Neural progenitor cell (in vitro differentiated cells): ENCODE results near the gene SYTL3. TPM values are rescaled to one million over a fixed set of nuclear protein-coding genes. Genes with fewer than 3 reads are reported as not detected.

Experiments
- DNase-seq: peaks from one replicate; pipeline ENCODE4 v3.0.0-alpha.2; 2016; ENCODE audit warnings: low spot score
- H2AFZ ChIP-seq: fragments of 200-600 bp; sonication (generic); replicated peaks from 2 replicates; pipeline ENCODE4 v1.6.1; 2016; ENCODE audit warnings: antibody characterized with exemption
- H3F3A ChIP-seq: fragments of 200-600 bp; sonication (generic); 2 replicates; pipeline ENCODE4 v1.6.1; 2016; ENCODE audit warnings: antibody characterized with exemption, low read depth
- H3K27ac ChIP-seq: fragments of 200-600 bp; sonication (generic); 2 replicates; pipeline ENCODE4 v1.5.1; 2016; ENCODE audit warnings: mild to moderate bottlenecking
- H3K27me3 ChIP-seq: fragments of 200-600 bp; sonication (generic); 2 replicates; pipeline ENCODE4 v1.6.1; 2016; ENCODE audit warnings: mild to moderate bottlenecking, moderate library complexity
- H3K36me3 ChIP-seq: fragments of 200-600 bp; sonication (generic); 2 replicates; pipeline ENCODE4 v1.5.1; 2016
- H3K4me1 ChIP-seq: fragments of 200-600 bp; sonication (generic); 2 replicates; pipeline ENCODE4 v1.6.1; 2016; ENCODE audit warnings: mixed run types
- H3K4me2 ChIP-seq: fragments of 200-600 bp; sonication (generic); 2 replicates; pipeline ENCODE4 v1.6.1; 2016
- H3K4me3 ChIP-seq: fragments of 200-600 bp; sonication (generic); 2 replicates; pipeline ENCODE4 v1.5.1; 2016
- H3K79me2 ChIP-seq: fragments of 200-600 bp; sonication (generic); 2 replicates; pipeline ENCODE4 v1.6.1; 2016; ENCODE audit warnings: low read depth
- H3K9ac ChIP-seq: fragments of 200-600 bp; sonication (generic); 2 replicates; pipeline ENCODE4 v1.6.1; 2016
- H3K9me3 ChIP-seq: fragments of 200-600 bp; sonication (generic); 2 replicates; pipeline ENCODE4 v1.5.1; 2016; ENCODE audit warnings: low read depth
- H4K20me1 ChIP-seq: fragments of 200-600 bp; sonication (generic); 2 replicates; pipeline ENCODE4 v1.6.1; 2016; ENCODE audit warnings: low read depth
- H3K27ac Mint-ChIP-seq: 3 replicates; pipeline ENCODE4 v1.8.0; 2021; ENCODE audit warnings: mixed read lengths
- H3K27me3 Mint-ChIP-seq: 2 replicates; pipeline ENCODE4 v1.8.0; 2022; ENCODE audit warnings: low read depth, mild to moderate bottlenecking, inconsistent platforms, moderate library complexity, mixed read lengths; ENCODE audit not compliant: insufficient read depth
- H3K36me3 Mint-ChIP-seq: 3 replicates; pipeline ENCODE4 v1.8.0; 2021; ENCODE audit warnings: mixed read lengths
- H3K4me1 Mint-ChIP-seq: 3 replicates; pipeline ENCODE4 v1.8.0; 2021; ENCODE audit warnings: mixed read lengths
- H3K4me3 Mint-ChIP-seq: 3 replicates; pipeline ENCODE4 v1.8.0; 2021; ENCODE audit warnings: mild to moderate bottlenecking, moderate library complexity, mixed read lengths
- H3K9me3 Mint-ChIP-seq: 3 replicates; pipeline ENCODE4 v1.8.0; 2020; ENCODE audit warnings: mixed read lengths
- EZH2 ChIP-seq: fragments of 200-600 bp; sonication (generic); IDR thresholded peaks from 2 replicates; pipeline ENCODE4 v1.6.1; 2017; ENCODE audit warnings: antibody characterized with exemption, mild to moderate bottlenecking, moderate library complexity
- EZH2phosphoT487 ChIP-seq: fragments of 200-600 bp; sonication (generic); IDR thresholded peaks from 2 replicates; pipeline ENCODE4 v1.6.1; 2017; ENCODE audit warnings: antibody characterized with exemption
- total RNA-seq: library from RNA; depleted of rRNA; stranded (reverse); fragments of >200 nt; gene quantifications from 2 replicates; pipeline ENCODE4 v1.2.3, GENCODE V29; 2015; ENCODE audit warnings: low replicate concordance
- TF ChIP-seq, protein P1 (sequence below): fragments of 200-600 bp; sonication (generic); IDR thresholded peaks from 2 replicates; pipeline ENCODE4 v1.5.1; 2017; ENCODE audit warnings: antibody characterized with exemption, mild to moderate bottlenecking

SYTL3 gene
- total RNA-seq, 1 donor from 2014 or later, result not detected

GRCh38 chr6:158795516-158795915 is 145.7 kb downstream of the SYTL3 start:
- Histone ChIP-seq H3F3A (no peaks in the 10 kb centered on the region), H3K79me2 (peaks cover 99% of the 10 kb centered on the region), H3K4me3 (no peak overlapping the region), H3K4me1 (no peaks in the 10 kb centered on the region), H3K9me3 (no peaks in the 10 kb centered on the region), H3K27me3 (no peaks in the 10 kb centered on the region), H2AFZ (no peak overlapping the region), H3K36me3 (no peaks in the 10 kb centered on the region), H3K27ac (no peak overlapping the region), H4K20me1 (peaks cover 66% of the 10 kb centered on the region), H3K9ac (no peak overlapping the region), H3K4me2 (no peak overlapping the region)
- Mint-ChIP-seq H3K36me3 (peaks cover 14% of the 10 kb centered on the region), H3K4me1 (peaks cover 28% of the 10 kb centered on the region), H3K9me3 (no peaks in the 10 kb centered on the region), H3K27ac (no peak overlapping the region), H3K27me3 (peaks cover 4% of the 10 kb centered on the region), H3K4me3 (no peak overlapping the region)
- no peak for TF ChIP-seq EZH2
- TF ChIP-seq, protein P1, sequence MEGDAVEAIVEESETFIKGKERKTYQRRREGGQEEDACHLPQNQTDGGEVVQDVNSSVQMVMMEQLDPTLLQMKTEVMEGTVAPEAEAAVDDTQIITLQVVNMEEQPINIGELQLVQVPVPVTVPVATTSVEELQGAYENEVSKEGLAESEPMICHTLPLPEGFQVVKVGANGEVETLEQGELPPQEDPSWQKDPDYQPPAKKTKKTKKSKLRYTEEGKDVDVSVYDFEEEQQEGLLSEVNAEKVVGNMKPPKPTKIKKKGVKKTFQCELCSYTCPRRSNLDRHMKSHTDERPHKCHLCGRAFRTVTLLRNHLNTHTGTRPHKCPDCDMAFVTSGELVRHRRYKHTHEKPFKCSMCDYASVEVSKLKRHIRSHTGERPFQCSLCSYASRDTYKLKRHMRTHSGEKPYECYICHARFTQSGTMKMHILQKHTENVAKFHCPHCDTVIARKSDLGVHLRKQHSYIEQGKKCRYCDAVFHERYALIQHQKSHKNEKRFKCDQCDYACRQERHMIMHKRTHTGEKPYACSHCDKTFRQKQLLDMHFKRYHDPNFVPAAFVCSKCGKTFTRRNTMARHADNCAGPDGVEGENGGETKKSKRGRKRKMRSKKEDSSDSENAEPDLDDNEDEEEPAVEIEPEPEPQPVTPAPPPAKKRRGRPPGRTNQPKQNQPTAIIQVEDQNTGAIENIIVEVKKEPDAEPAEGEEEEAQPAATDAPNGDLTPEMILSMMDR, result no peak
- TF ChIP-seq EZH2phosphoT487, result no peak
- DNase-seq, result no peak

GRCh38 chr6:158796353-158796752 is 146.5 kb downstream of the SYTL3 start:
- H3K4me3 ChIP-seq, result no peak overlapping the region
- Mint-ChIP-seq H3K9me3 (no peaks in the 10 kb centered on the region), H3K27me3 (peaks cover 4% of the 10 kb centered on the region), H3K4me1 (peaks cover 22% of the 10 kb centered on the region), H3K27ac (no peak overlapping the region), H3K4me3 (no peak overlapping the region), H3K36me3 (peaks cover 11% of the 10 kb centered on the region)
- no peaks in the 10 kb centered on the region for H3K4me1 ChIP-seq
- TF ChIP-seq EZH2 (no peak), EZH2phosphoT487 (no peak)
- TF ChIP-seq, protein P1, result no peak
- DNase-seq, result no peak
- no peaks in the 10 kb centered on the region for H3K9me3 ChIP-seq
- H3K4me2 ChIP-seq, result no peak overlapping the region
- no peak overlapping the region for H3K9ac ChIP-seq
- H4K20me1 ChIP-seq, result peaks cover 71% of the 10 kb centered on the region
- H3K27me3 ChIP-seq, result no peaks in the 10 kb centered on the region
- no peak overlapping the region for H3K27ac ChIP-seq
- no peaks in the 10 kb centered on the region for H3K36me3 ChIP-seq
- no peak overlapping the region for H2AFZ ChIP-seq
- H3K79me2 ChIP-seq, result peaks cover 99% of the 10 kb centered on the region
- no peaks in the 10 kb centered on the region for H3F3A ChIP-seq

DNA sequence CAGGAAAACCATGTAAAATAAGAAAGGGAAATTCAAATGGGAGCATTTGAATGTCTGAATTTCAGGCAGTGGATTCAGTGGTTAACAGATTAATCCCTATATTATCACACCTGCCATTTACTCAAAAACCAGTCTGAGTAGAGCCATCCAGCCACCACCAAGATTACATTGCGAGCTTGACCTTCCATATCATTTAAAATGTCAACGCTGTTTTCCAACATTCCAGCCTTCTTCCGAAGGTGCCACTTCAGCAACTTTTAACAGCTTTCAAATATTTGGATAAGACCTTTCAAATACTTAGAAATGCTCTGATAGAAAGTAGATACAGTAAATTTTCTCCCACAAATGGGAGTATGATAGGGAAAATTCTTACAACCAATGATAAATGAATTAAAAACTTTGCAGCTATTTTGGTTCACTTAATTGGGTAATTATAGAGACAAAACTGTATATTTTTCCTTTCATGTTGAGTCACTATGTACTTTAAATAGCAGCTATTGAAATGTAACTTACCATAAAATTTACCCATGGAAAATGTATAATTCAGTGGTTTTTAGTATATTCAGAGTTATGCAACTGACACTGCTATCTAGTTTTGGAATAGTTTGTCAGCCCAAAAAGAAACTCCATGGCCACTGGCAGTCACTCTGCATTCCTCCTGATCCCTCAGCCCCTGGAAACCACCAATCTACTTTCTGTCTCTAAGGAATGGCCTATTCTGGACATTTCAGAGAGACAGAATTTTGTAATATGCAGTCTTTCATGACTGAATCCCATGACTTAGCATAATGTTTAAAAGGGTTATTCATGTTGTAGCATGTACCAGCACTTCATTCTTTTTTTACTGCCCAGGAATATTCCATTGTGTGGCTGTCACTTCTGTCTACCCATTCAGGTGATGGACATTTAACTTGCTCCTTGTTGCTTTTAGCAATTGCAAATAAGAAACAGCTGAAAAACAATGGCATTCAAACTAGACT is 147.8 kb downstream of the SYTL3 start:
- H3K27ac ChIP-seq, result no peak overlapping the region
- Mint-ChIP-seq H3K27me3 (peaks cover 4% of the 10 kb centered on the region), H3K36me3 (peaks cover 11% of the 10 kb centered on the region), H3K27ac (no peak overlapping the region), H3K9me3 (no peaks in the 10 kb centered on the region), H3K4me1 (peaks cover 28% of the 10 kb centered on the region), H3K4me3 (no peak overlapping the region)
- no peak overlapping the region for H3K9ac ChIP-seq
- H3F3A ChIP-seq, result no peaks in the 10 kb centered on the region
- DNase-seq, result no peak
- H2AFZ ChIP-seq, result no peak overlapping the region
- TF ChIP-seq, protein P1, result no peak
- TF ChIP-seq EZH2 (no peak), EZH2phosphoT487 (no peak)
- peaks cover 80% of the 10 kb centered on the region for H4K20me1 ChIP-seq
- no peak overlapping the region for H3K4me3 ChIP-seq
- no peaks in the 10 kb centered on the region for H3K36me3 ChIP-seq
- no peaks in the 10 kb centered on the region for H3K4me1 ChIP-seq
- no peaks in the 10 kb centered on the region for H3K27me3 ChIP-seq
- no peak overlapping the region for H3K4me2 ChIP-seq
- peaks cover 100% of the 10 kb centered on the region for H3K79me2 ChIP-seq
- H3K9me3 ChIP-seq, result no peaks in the 10 kb centered on the region
